ENCODE data around the gene NCKAP1.

DNA sequence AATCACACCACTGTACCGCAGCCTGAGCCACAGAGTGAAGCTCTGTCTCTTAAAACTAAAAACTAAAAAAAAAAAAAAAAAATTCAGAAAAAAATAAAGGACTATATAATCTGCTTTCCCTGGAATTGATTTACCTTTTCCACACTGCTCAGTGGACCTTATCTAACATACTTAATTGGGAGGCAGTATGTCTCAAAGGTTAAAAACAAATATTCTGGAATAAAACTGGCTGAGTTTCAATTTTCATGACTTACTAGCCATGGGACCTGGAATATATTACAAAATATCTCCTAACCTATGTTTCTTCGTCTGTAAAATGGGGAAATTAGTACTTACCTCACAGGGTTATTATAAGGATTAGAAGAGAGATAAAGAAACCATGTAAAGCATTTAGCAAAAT is 11.8 kb downstream of the NCKAP1 start:
- TF ChIP-seq, protein P1, sequence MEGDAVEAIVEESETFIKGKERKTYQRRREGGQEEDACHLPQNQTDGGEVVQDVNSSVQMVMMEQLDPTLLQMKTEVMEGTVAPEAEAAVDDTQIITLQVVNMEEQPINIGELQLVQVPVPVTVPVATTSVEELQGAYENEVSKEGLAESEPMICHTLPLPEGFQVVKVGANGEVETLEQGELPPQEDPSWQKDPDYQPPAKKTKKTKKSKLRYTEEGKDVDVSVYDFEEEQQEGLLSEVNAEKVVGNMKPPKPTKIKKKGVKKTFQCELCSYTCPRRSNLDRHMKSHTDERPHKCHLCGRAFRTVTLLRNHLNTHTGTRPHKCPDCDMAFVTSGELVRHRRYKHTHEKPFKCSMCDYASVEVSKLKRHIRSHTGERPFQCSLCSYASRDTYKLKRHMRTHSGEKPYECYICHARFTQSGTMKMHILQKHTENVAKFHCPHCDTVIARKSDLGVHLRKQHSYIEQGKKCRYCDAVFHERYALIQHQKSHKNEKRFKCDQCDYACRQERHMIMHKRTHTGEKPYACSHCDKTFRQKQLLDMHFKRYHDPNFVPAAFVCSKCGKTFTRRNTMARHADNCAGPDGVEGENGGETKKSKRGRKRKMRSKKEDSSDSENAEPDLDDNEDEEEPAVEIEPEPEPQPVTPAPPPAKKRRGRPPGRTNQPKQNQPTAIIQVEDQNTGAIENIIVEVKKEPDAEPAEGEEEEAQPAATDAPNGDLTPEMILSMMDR (IDR thresholded peaks at IDR 0.05), result no peak
- TF ChIP-seq POLR2A (IDR thresholded peaks at IDR 0.05), result no peak
